Keratinocyte (primary cell): Measurements from ENCODE around the gene LRRC7.

Experiments
- EZH2 ChIP-seq: IDR thresholded peaks from one replicate; pipeline ENCODE4 v1.6.1; 2012; ENCODE audit warnings: inconsistent platforms, mild to moderate bottlenecking, low read length, moderate library complexity
- TF ChIP-seq, protein P1 (sequence below), 3 experiments: IDR thresholded peaks in 1 of 3; conservative IDR thresholded peaks in 1 of 3; optimal IDR thresholded peaks in 1 of 3; 2 replicates in 2 of 3; 3 replicates in 1 of 3; pipeline versions ENCODE3 to v1.5.1; 2011; ENCODE audit warnings: low read length in 3 of 3, mild to moderate bottlenecking in 3 of 3, moderate library complexity in 2 of 3, control low read depth in 1 of 3, inconsistent platforms in 1 of 3; ENCODE audit not compliant: insufficient read depth in 2 of 3; ENCODE audit errors: extremely low read depth in 1 of 3

DNA sequence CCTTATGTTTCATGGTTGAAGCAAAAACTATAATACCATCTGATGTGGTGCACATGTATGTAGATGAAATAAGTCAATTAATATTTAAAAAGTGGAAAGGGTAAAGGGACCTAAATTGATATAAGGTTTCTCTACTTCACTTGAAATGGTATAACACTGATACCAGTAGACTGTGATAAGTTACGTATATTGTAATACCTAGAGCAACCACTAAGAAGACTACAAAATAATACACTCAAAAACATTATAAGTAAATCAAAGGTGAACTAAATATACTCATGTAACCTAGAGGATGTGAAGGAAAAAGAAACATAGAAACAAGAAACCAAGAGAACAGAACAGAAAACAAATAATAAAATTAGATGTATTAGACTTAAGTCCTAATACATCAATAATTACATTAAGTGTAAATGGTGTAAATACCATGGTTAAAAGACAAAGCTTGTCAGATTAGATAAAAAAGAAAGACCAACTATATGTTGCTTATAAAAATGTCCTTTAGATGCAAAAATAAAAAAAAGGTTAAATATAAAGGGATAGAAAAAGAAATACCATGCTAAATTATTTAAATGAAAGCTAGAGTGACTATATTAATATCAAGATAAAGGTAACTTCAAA is 118.8 kb downstream of the LRRC7 start:
- TF ChIP-seq EZH2: no peak
- TF ChIP-seq, protein P1, sequence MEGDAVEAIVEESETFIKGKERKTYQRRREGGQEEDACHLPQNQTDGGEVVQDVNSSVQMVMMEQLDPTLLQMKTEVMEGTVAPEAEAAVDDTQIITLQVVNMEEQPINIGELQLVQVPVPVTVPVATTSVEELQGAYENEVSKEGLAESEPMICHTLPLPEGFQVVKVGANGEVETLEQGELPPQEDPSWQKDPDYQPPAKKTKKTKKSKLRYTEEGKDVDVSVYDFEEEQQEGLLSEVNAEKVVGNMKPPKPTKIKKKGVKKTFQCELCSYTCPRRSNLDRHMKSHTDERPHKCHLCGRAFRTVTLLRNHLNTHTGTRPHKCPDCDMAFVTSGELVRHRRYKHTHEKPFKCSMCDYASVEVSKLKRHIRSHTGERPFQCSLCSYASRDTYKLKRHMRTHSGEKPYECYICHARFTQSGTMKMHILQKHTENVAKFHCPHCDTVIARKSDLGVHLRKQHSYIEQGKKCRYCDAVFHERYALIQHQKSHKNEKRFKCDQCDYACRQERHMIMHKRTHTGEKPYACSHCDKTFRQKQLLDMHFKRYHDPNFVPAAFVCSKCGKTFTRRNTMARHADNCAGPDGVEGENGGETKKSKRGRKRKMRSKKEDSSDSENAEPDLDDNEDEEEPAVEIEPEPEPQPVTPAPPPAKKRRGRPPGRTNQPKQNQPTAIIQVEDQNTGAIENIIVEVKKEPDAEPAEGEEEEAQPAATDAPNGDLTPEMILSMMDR (optimal IDR thresholded peaks at IDR 0.05 in 1 of 3, IDR thresholded peaks at IDR 0.05 in 1 of 3, conservative IDR thresholded peaks at IDR 0.05 in 1 of 3; ENCODE audit: extremely low read depth in 1 of 3, insufficient read depth in 2 of 3, low read length in 3 of 3): no peak
